GDM1 (cell line): ENCODE data around the gene FUOM.
"Not testable (repeated sequence)": the region's sequence is repeated elsewhere in the genome, so short reads cannot be mapped to it uniquely, and the experiment has no call there.

Source experiments
- DNase-seq: peaks from one replicate; lab custom pipeline; 2025; lab: John Stamatoyannopoulos, UW

The FUOM gene

GRCh38 chr10:133328358-133329343, 29.2 kb downstream of the FUOM start:
- DNase-seq: no peak

- DNase-seq: no peak
Observed at GRCh38 chr10:133327651-133328357, 30.0 kb downstream of the FUOM start.

GRCh38 chr10:133326745-133327650, 30.8 kb downstream of the FUOM start:
- DNase-seq: no peak

- DNase-seq: no peak
Observed at GRCh38 chr10:133326223-133326551, 31.6 kb downstream of the FUOM start.

- DNase-seq: no peak
Observed at GRCh38 chr10:133325440-133326222, 32.2 kb downstream of the FUOM start.

- DNase-seq: no peak
Observed at GRCh38 chr10:133324857-133325260, 33.0 kb downstream of the FUOM start.

GRCh38 chr10:133324198-133324792, 33.5 kb downstream of the FUOM start:
- no peak for DNase-seq

- DNase-seq: not testable (repeated sequence)
Observed at GRCh38 chr10:133322064-133322709, 35.6 kb downstream of the FUOM start.

- not testable (repeated sequence) for DNase-seq
Observed at GRCh38 chr10:133320852-133321422, 36.9 kb downstream of the FUOM start.

GRCh38 chr10:133318494-133319127, 39.2 kb downstream of the FUOM start:
- peak; percentile 70 for DNase-seq

GRCh38 chr10:133316732-133317131, 41.1 kb downstream of the FUOM start:
- DNase-seq: no peak

GRCh38 chr10:133316266-133316665, 41.6 kb downstream of the FUOM start:
- no peak for DNase-seq

- no peak for DNase-seq
Observed at GRCh38 chr10:133315847-133316246, 42.0 kb downstream of the FUOM start.

- no peak for DNase-seq
Observed at GRCh38 chr10:133314911-133315310, 42.9 kb downstream of the FUOM start.

GRCh38 chr10:133313192-133313591, 44.6 kb downstream of the FUOM start:
- no peak for DNase-seq

- no peak for DNase-seq
Observed at GRCh38 chr10:133312769-133313145, 45.1 kb downstream of the FUOM start.

GRCh38 chr10:133312016-133312768, 45.6 kb downstream of the FUOM start:
- DNase-seq: no peak

- DNase-seq: no peak
Observed at GRCh38 chr10:133311570-133311969, 46.2 kb downstream of the FUOM start.

- no peak for DNase-seq
Observed at GRCh38 chr10:133310789-133311188, 47.0 kb downstream of the FUOM start.
